Astrocyte of the hippocampus (primary cell): Measurements from ENCODE around the gene C10orf67.

ENCODE experiments used
- DNase-seq: peaks from one replicate; pipeline ENCODE4 v3.0.0; 2011; ENCODE audit warnings: low read depth, low spot score

The C10orf67 gene

DNA sequence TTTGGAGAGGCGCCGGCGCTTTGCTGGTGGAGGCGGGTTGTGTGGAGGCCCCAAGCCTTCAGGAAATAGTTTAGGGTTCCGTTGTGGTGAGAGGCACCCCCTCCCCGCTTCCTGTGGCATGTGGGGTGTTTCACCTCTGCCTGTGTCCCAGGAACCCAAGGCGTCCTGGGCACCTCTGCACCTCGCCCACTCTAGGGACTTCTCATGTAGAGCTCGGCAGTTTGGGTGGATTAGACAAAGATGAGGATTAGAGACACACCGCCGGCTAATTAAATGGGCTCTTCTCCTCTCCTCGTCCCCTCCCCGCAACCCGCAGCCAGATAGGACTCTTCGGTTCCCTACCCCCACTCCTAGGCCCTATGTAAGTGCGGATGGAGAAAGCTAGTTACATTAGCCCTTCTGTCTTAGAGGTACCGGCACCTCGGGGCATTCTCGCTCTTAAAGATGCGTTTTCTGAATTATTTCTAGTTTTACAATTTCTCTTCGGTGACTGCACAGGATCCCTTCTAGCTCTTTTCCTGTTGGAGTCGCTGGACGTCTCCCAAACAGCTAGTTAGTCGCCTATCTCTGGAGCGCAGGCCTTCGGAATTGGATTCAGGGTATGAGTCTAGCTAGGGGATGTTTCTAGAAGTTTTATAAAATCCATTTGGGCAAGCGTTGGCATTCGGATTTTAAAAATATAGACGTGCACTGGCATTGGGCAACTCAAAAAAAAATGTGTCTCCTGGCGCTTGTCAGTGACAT, 144.7 kb downstream of the C10orf67 start:
- DNase-seq, result no peak

DNA sequence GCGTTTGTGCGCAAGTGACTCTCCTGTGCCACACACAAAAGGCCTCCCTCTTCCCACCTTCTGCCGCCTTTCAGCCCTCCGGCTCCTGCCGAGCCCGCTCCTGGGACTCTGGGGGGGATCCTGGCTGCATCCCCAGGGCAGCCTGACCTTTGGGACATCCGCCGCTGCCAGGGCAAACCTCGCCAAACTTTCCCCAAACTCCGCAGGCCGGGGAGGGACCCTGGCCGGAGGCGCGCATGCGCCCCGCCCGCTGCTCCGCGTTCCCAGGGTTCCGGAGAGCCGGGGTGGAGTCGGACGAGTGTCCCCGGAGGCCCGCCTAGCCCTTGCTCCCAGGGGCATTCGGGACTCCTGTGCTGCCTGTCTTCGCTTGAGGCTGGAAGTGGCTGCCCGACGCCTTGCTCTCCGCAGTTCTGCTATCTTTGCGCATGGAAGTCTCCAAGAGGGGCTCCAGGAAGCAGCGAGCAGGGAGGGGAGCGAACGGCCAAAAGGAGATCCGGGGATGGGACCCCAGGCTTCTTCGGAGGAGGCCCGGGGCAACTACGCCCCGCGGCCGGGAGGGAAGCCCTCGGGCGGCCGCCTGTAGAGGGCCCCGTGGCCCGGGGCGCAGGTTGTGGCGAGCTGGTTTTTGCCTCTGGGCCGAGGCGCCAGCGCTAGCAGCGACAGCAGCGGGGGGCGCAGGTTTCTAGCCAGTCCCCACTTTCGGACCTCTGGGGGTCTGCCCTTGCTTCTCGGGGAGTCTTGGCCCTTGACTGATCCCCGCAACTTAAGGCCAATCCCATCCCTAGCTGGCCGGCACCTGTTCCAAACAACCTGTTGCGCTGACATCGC, 145.4 kb downstream of the C10orf67 start:
- peak; percentile 41 for DNase-seq

DNA sequence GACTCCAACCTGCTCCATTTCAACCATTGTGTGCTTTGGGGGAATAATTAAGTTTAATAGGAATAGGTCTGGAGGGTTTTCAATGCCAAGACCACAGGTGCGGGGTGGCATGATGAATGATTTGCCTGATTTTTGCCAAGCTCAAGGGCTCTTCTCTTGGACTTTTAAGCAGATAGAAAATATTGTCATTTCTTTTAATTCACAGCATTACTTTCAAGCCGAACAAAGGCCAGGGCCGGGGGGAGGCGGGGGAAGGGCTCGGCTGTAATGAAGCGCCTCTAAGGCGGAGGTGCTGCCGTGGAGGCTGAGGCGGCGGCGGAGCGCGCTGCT, 146.0 kb downstream of the C10orf67 start:
- no peak for DNase-seq

DNA sequence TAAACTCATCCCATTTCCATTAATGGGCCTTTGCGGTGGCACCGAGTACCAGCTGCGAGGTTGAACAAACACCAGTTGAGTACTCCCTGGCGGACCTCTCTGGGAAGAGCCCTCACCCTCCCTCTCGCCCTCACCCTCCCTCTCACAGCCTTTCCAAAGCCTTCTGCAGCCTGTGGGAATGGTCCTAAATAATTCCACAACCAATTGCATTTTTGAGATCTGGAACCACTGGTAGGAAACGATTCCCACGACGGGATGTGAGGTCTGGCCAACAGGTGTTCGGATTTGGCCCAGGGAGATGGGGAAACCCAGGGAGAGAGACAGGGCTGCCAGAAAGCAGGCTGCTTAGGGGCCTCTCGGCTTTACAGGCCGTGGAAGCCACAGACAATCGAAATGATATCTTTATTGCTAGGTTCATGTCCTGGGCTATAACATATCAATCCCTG, 147.2 kb downstream of the C10orf67 start:
- no peak for DNase-seq

DNA sequence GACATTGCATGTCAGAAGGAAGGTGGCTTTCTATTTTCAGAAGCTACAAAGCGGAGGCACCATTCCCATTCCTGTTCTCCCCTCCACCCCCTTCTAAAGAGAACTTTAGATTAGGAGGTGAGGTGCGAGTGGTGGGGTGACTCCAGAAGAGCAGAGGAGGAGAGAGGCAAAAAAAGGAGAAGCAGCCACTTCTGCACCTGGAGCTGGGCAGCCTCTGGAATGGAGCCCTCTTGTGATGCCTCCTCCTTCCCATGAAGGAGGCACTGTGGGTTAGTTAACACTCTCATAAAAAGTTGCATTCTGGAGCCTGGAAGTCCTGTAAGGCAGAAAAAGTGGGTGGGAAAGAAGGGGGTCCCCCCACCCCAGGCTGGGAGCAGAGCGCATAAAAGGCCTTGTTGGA, 147.7 kb downstream of the C10orf67 start:
- no peak for DNase-seq

DNA sequence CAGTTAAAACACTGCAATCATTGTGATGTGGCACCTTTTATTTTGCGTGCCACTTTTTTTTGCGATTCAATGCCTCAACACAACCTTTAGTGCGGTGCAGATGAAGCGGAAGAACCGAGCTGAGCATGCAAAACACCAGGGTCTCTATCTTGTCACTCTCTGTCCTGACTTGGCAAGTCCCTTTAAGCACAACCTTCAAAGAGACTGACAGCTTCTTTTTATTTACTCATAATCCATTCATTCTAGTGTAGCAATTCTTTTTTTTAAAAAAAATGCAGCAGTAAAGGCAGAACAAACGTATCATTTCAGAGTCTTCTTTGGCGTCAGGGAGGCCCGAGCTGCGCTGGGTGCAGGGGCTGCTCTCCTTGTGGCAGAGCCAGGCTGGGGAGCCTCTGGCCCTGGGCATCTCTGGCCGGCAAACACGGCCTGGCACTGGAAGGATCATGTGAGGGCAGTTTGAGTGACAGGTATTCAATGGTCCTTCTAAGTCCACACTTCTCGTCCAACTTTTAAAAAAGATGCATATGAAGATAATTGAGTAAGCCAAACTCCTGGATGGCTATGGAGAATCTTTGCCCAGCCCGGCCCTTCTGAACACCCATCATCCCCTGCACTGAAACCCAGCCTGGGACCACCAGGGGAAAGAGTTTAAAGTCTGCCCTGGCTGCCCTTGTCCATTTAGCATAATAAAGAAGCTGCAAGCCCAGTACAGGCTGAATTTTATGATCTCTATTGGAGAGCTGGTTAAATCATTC, 148.6 kb downstream of the C10orf67 start:
- DNase-seq, result no peak

DNA sequence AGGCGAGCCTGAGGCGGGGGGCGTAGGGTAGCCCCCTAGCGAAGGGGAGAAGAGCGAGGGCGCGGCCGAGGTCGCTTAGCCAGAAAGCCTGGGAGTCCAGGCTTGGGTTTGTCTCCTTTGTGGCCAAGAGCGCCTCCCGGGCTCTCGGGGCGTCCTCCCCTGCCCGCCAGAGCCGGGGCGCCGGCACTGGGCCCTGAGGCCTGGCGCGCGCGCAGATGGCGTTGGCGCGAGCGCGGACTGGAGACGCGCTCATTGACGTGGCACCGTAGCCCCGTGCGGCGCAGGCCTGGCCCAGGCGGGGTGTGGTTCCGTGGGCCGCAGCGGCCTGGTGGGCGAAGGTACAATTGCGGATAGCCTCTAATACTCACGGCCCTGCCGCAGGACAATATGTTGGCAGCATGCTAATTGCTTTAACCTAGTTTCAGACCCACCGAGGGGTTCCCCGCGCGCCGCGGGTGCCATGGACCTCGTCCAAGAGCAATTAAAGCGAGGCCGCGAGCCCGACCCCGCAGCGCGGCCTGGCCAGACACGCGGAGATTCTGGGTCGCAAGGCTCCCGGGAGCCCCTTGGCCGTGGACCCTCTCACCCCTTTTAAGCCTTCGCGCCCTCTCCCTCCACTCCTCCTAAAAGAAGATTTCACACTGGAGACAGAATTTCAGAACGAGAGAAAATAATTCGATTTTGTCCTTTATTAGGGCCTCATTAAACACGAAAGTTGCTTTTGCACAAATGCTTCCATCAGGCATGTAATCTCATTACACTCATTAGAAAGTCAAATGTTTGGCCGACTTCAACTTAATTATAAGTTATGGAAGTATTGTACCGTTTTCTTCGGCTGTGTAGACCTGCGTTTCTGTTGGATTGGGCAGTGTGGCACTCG, 149.4 kb downstream of the C10orf67 start:
- DNase-seq, result no peak

DNA sequence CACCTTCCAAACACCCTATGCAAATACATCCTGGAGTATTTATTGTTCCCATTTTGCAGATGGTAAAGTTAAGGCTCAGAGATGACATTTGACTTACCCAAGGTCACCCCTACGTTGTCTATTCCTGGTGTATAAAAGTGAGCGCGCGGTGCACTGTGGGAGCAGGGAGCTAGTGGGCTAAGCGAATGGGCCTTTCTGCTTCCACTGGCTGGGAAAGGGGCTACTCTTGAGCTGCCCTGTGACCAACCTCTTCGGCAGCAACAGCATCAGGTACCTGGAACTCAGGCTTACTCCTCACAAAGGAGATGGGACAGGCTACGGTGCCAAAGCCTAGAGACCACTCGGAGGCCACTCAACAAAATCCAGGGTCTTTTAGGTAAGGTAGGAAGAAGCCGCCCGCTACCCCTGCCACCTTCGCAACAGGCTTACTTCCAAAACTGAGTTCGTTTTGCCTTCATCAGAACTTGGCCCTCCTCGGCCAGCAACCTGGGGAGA, 150.1 kb downstream of the C10orf67 start:
- no peak for DNase-seq

DNA sequence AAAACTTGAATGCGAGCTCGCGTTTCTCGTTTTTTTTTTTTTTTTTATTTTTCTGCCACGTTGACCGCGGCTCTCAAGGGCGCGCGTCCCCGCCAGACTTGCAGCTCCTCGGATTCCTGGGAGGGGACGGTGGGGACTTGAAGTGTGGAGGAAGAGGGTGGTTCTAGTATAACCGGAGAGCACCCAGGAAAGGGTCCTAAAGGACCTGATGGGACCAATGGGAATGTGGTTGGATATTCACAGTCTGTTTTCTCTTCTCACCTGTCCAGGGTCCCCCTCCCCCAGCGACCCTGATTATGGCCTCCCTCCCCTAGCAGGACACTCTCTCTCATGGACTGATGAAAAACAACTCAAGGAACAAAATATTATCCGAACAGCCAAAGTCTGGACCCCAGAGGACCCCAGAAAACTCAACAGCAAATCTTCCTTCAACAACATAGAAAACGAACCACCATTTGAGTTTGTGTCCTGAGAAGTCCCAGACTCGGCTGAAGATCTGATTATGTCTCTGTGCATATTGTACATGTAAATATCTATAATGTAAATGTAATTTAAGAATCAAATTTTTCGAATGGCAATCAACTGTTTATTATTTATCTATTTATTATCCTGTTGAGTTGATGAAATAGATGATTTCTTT, 151.0 kb downstream of the C10orf67 start:
- no peak for DNase-seq

DNA sequence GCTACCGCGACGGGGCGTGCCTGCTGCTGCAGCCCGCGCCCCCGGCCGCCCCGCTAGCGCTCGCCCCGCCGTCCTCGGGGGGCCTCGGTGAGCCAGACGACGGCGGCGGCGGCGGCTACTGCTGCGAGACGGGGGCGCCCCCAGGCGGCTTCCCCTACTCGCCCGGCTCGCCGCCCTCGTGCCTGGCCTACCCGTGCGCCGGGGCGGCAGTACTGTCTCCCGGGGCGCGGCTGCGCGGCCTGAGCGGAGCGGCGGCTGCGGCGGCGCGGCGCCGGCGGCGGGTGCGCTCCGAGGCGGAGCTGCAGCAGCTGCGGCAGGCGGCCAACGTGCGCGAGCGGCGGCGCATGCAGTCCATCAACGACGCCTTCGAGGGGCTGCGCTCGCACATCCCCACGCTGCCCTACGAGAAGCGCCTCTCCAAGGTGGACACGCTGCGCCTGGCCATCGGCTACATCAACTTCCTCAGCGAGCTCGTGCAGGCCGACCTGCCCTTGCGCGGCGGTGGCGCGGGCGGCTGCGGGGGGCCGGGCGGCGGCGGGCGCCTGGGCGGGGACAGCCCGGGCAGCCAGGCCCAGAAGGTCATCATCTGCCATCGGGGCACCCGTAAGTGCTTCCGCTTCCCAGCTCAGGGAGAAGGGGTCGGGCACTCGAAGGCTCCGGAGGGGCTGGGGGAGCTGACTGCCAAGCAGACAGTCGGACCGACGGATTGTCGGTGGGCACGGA, 151.7 kb downstream of the C10orf67 start:
- peak; percentile 23 for DNase-seq

DNA sequence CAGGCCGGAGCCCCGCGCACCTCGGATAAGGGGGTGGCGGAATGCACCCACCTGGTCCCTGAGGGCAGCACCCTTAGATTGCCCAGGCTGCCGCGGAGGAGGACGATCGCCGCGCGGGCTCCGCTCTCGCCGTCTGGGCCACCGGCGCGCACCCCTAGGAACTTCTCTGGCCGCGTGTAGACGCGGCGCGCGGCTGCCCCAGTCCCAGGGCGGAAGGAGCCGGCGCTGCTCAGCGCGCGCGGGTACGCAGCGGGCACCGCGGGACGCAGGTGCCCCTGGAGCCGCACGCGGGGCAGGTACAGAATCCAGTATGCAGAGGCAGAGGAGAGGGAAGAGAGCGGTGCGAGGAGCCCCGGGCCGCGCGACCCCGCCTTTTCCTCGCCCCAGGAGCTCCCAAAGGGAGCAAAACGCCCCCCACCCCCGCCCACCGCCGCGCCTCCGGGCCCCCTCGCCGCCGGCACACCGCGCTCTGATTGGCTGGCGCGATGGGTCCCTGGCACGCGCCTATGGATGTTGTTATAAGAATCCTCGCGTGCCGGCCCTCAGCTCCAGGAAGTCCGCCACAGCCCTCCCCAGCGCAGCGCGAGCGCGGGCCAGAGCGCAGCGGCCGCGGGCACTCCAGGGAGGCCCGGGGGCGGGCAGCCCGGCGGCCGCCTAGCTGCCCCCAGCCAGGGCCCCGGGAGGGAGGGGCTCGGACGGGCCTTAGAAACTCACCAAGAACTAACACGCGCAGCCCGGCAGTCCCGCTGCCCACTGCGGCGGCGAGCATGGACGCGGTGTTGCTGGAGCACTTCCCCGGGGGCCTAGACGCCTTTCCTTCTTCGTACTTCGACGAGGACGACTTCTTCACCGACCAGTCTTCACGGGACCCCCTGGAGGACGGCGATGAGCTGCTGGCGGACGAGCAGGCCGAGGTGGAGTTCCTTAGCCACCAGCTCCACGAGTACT, 152.6 kb downstream of the C10orf67 start, which contains the start of gene PTF1A:
Gene PTF1A (plus strand): TSS at position 549 of the 948 bp plus-strand sequence. CDS start 219 bp downstream, at position 768.
- DNase-seq, result peak; percentile 15

DNA sequence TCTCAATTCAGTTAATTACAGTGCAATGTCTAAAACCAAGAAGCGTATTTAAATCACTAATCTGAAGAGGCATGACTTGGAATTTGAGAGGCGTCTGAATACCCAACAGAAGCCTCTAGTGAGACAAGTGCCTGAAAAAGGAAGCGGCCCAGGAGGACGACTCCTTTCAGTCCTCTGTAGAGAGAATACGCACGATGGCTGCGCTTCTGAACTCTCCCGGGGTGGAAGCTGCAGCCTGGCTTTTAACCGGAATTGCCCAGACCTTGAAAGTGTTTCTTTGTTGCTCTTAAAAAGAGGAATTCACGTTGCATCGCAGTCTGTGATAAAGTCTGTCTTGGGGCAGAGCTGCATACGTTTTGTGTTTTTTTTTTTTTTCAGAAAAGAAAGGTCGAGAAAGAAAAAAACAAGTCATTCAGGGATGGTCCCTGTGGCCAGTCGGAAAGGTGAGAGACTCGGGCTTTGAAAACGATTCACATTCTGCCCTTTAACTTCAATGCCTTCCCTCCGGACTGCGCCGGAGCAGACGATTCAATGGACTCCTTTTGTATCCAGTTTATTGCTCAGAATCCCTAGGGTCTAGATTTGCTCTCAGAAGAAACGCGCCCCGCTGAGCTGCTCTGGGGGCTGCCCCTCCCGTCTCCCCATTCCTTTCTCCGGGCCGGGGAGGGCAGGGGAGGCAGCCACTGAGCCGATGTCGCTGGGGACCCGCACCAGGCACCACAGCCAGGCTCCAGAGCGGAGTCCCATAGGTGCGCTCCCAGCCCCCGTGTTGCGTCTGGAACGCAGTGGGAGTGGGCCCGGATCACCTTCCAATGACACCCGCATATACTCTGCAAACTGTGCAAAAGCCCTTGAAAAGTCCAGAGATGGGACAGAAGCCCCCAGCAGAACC, 153.5 kb downstream of the C10orf67 start:
- DNase-seq, result no peak

DNA sequence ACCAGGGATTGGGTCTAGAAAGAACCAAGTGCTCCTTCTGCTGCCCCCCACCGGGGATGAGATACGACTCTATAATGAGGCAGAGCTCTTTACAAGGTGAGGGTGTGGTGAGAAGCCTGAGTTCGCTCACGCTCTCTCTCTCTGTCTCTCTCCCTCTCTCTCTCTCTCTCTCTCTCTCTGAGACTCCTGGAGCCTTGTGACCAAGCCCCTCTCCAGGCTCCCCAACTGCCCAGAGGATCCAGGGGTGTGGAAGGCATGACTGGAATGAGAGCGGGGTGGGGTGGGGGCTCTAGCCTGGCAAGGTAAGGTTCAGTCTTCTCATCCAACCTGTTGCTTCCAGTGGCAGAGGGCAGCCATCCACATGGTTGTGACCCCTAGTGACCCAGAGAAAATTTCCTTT, 155.6 kb downstream of the C10orf67 start:
- no peak for DNase-seq

DNA sequence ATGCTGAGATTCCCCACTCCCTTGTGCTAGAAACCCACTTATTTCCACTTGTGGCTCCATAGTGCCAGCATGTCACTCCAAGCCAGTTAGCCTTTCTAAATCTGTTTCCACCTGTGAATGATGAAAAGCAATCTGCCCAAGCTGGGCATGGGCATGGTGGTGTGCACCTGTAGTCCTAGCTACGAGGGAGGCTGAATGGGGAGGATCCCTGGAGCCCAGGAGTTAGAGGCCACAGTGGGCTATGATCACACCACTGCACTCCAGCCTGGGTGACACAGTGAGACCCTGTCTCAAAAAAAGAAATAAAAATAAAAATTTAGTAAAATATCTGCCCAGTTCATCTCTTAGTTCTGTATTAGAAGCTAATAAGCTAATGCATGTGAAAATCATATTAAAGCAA, 157.4 kb downstream of the C10orf67 start:
- DNase-seq, result no peak

DNA sequence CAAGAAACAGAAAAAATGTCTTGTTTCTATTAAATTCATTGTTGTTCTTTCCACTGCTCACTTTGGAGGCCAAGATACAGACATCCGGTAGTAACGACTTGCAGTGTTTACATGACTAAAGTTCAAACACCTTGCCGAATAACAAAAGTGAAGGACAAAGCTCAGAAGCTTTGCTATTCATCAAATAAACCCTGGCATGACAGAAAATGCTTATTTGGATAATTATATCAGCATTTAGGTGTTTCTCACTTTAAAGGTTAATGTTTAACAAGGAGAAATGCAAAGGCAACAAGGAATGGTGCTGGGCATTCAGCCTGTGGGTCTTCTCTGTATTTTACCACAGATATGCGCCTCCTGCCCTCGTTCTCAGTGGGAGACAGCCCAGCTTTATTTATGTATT, 157.9 kb downstream of the C10orf67 start:
- no peak for DNase-seq

DNA sequence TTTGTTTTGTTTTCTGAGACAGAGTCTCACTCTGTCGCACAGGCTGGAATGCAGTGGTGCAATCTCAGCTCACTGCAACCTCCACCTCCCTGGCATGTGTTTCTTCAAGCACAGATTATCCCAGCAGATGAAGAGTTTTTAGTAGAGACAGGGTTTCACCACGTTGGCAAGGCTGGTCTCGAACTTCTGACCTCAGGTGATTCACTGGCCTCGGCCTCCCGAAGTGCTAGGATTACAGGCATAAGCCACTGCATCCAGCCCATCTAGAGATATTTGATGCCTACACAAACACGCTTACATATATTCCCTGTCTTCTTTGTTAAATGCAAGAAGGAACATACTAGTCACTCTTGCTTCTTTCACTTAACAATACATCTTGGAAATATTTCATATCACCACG, 158.4 kb downstream of the C10orf67 start:
- no peak for DNase-seq

DNA sequence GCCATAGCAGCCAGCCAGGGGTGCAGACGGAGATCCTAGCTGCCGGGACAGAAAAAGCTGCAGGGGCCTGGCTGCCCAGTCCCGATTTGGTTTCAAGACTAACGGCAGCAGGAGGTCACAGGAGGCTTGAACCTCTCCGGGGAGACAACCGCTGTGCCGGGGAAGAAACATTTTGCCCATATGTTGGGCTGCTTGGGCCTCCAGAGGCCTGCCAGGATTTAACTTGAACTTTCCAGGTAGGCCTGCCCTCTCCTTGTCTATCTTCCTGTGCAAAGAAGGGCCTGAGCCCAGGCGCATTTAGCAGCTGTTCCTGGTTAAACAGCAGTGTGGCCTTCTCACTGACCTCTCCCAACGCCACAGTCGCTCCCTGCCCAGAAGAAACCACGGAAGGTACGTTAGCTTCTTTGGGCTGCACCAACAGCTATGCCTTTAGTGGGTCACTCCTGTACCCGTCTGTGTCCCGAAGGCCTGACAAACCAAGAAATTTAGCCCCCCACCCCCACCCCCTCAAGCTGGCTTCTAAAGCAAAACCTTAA, 169.6 kb downstream of the C10orf67 start:
- DNase-seq, result no peak
